22Rv1 (cell line): ENCODE measurements around the gene CYB561D2.

Source experiments
- ZFX ChIP-seq: fragments of 450-650 bp; IDR thresholded peaks from 2 replicates; pipeline ENCODE4 v1.6.1; 2017; ENCODE audit warnings: antibody characterized with exemption, borderline replicate concordance
- TF ChIP-seq, protein P1 (sequence below): fragments of 450-650 bp; IDR thresholded peaks from 2 replicates; pipeline ENCODE4 v1.5.1; 2017; ENCODE audit warnings: mild to moderate bottlenecking

DNA sequence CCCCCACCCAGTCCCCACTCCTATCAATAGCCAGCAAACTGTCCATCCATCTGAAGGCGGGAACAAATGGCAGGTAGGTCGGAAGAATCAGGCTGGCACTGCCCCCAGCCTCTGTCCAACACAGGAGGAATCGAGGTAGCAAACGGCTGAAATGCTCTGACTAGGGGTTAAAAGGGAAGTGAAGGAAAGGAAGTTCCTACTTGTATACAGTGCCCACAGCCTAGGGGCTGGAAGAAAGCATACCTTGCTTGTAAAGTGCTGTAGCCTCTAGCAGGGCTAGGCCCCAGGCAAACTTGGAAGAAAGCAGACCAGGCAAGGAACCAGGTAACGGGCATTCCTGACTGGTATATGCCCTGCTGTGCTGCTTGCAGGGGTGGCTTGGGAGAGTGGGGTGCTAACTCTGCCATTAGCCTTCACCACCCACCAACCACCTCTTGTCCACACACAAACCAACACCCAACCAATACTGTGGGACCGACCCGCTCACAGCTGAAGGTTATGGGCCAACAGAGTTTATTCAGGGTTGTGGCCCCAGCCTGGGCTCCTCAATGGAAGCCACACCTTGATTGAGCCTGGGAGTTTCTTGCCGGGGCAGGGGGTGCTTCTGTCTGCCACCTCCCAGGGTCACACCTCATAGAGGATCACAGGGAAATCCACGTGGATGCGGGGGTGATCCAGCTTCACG lies 25.0 kb upstream of the CYB561D2 start:
- TF ChIP-seq, protein P1, sequence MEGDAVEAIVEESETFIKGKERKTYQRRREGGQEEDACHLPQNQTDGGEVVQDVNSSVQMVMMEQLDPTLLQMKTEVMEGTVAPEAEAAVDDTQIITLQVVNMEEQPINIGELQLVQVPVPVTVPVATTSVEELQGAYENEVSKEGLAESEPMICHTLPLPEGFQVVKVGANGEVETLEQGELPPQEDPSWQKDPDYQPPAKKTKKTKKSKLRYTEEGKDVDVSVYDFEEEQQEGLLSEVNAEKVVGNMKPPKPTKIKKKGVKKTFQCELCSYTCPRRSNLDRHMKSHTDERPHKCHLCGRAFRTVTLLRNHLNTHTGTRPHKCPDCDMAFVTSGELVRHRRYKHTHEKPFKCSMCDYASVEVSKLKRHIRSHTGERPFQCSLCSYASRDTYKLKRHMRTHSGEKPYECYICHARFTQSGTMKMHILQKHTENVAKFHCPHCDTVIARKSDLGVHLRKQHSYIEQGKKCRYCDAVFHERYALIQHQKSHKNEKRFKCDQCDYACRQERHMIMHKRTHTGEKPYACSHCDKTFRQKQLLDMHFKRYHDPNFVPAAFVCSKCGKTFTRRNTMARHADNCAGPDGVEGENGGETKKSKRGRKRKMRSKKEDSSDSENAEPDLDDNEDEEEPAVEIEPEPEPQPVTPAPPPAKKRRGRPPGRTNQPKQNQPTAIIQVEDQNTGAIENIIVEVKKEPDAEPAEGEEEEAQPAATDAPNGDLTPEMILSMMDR = no peak
- TF ChIP-seq ZFX = no peak
